Measurements from ENCODE around the gene PLA2G1B. TPM values are rescaled to one million over a fixed set of nuclear protein-coding genes. Genes with fewer than 3 reads are reported as not detected.
A peak's percentile ranks its signal among the peaks of the same experiment; 100 is the strongest.

Gene PLA2G1B
- total and polyA plus RNA-seq, 7 donors, result 7.8 TPM; not detected in 6

GRCh38 chr12:120367924-120368788 is 40.6 kb upstream of the PLA2G1B start:
- Histone ChIP-seq H3K4me3 (peak overlapping the region in 3 of 4 donors; percentile 31 to 48 (median 47)), H3K36me3 (no peaks in the 10 kb centered on the region), H3K4me1 (peaks cover 0 to 21% (median 18%) of the 10 kb centered on the region in 4 donors), H3K27me3 (peaks cover 27 to 58% (median 51%) of the 10 kb centered on the region in 3 donors), H3K27ac (peak overlapping the region in 1 of 4 donors; percentile 43), H3K9me3 (no peaks in the 10 kb centered on the region)
- intact Hi-C loops (cut with DNase I), result no loop called here
- TF ChIP-seq CTCF (IDR thresholded peaks at IDR 0.05) (no peak), EP300 (IDR thresholded peaks at IDR 0.05) (no peak), POLR2AphosphoS5 (IDR thresholded peaks at IDR 0.05) (no peak), POLR2A (IDR thresholded peaks at IDR 0.05) (no peak)
- DNase-seq, result no peak
- 2 to 3% methylated on average over 86 of the region's 86 CpGs for WGBS, 2 donors

- Histone ChIP-seq H3K9me3 (no peaks in the 10 kb centered on the region), H3K27me3 (peaks cover 27 to 52% (median 44%) of the 10 kb centered on the region in 3 donors), H3K4me1 (peaks cover 0 to 21% (median 18%) of the 10 kb centered on the region in 4 donors), H3K27ac (peak overlapping the region in 1 of 4 donors; percentile 43), H3K4me3 (peak overlapping the region in 1 of 4 donors; percentile 31), H3K36me3 (no peaks in the 10 kb centered on the region)
- intact Hi-C loops (cut with DNase I), result no loop called here
- WGBS, 2 donors, result 18 to 29% methylated on average over 10 of the region's 10 CpGs
- no peak for TF ChIP-seq POLR2A (IDR thresholded peaks at IDR 0.05)
- TF ChIP-seq EP300 (IDR thresholded peaks at IDR 0.05), result no peak
- no peak for TF ChIP-seq CTCF (IDR thresholded peaks at IDR 0.05)
- TF ChIP-seq POLR2AphosphoS5 (IDR thresholded peaks at IDR 0.05), result no peak
- no peak for DNase-seq
Measured at GRCh38 chr12:120367233-120367923, 39.8 kb upstream of the PLA2G1B start.

- peak overlapping the region in 1 of 4 donors; percentile 43 for H3K27ac ChIP-seq
- intact Hi-C loops (cut with DNase I), result no loop called here
- H3K27me3 ChIP-seq, result peaks cover 27 to 52% (median 38%) of the 10 kb centered on the region in 3 donors
- no peaks in the 10 kb centered on the region for H3K36me3 ChIP-seq
- H3K4me3 ChIP-seq, result no peak overlapping the region
- WGBS, 2 donors, result 20 to 70% methylated on average over 7 of the region's 7 CpGs
- H3K4me1 ChIP-seq, result peaks cover 0 to 25% (median 21%) of the 10 kb centered on the region in 4 donors
- H3K9me3 ChIP-seq, result no peaks in the 10 kb centered on the region
- DNase-seq, result no peak
- TF ChIP-seq CTCF (IDR thresholded peaks at IDR 0.05) (no peak), POLR2A (IDR thresholded peaks at IDR 0.05) (no peak), EP300 (IDR thresholded peaks at IDR 0.05) (no peak), POLR2AphosphoS5 (IDR thresholded peaks at IDR 0.05) (no peak)
Measured at GRCh38 chr12:120366845-120367232, 39.3 kb upstream of the PLA2G1B start.

- Histone ChIP-seq H3K4me3 (no peak overlapping the region), H3K27me3 (peaks cover 27 to 48% (median 35%) of the 10 kb centered on the region in 3 donors), H3K9me3 (no peaks in the 10 kb centered on the region), H3K4me1 (peaks cover 0 to 31% (median 26%) of the 10 kb centered on the region in 4 donors), H3K27ac (peak overlapping the region in 1 of 4 donors; percentile 43), H3K36me3 (no peaks in the 10 kb centered on the region)
- TF ChIP-seq EP300 (IDR thresholded peaks at IDR 0.05) (no peak), POLR2AphosphoS5 (IDR thresholded peaks at IDR 0.05) (no peak), CTCF (IDR thresholded peaks at IDR 0.05) (no peak), POLR2A (IDR thresholded peaks at IDR 0.05) (no peak)
- intact Hi-C loops (cut with DNase I), result no loop called here
- DNase-seq, result no peak
- WGBS, 2 donors, result 24 to 83% methylated on average over 7 of the region's 7 CpGs
Measured at GRCh38 chr12:120366341-120366705, 38.7 kb upstream of the PLA2G1B start.

All from sigmoid colon (tissue), 7 donors.